ENCODE measurements around the gene GPER1.
"Not testable (repeated sequence)": the region's sequence is repeated elsewhere in the genome, so short reads cannot be mapped to it uniquely, and the experiment has no call there.

Gene GPER1

GRCh38 chr7:1123715-1124114 lies 35.8 kb downstream of the GPER1 start:
- no peak for DNase-seq

GRCh38 chr7:1124164-1124563 lies 36.3 kb downstream of the GPER1 start:
- no peak for DNase-seq

GRCh38 chr7:1124816-1125602 lies 37.1 kb downstream of the GPER1 start:
- DNase-seq = no peak

- DNase-seq = no peak
These were observed 37.7 kb downstream of the GPER1 start for GRCh38 chr7:1125603-1125969.

DNA sequence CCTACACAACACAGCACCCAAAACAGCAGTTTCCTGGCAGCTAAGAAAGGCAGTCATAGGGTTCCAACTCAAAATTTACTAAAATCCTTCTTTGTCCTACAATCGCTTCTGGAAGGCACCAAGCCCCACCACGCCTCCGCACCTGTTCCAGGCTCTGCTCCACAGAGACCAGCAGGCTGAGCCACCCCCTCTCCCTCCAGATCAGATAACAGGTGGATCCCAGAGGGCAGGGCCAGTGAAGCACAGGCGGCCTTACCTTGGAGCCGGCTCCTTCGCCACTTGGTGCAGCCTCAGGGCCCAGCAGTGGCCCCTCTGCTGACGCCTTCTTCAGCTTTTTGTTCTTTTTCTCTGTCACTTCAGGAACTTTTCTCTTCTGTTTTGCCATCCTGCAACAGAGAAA lies 39.1 kb downstream of the GPER1 start:
- no peak for DNase-seq

DNA sequence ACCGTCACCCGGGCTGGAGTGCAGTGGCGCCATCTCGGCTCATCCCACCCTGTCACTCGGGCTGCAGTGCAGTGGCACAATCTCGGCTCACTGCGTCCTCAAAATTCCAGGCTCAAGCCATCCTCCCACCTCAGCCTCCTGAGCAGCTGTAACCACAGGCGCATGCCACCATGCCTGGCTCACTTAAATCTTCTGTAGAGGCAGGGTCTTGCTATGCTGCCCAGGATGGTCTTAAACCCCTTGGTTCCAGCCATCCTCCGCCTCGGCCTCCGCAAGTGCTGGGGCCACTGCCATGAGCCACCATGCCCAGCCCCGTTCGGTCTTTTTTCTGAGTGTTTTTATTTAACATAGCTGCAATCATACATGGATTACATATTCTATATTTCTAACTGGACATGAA lies 41.5 kb downstream of the GPER1 start:
- DNase-seq = no peak

- DNase-seq = no peak
These were observed 42.4 kb downstream of the GPER1 start for GRCh38 chr7:1130021-1130990.

DNA sequence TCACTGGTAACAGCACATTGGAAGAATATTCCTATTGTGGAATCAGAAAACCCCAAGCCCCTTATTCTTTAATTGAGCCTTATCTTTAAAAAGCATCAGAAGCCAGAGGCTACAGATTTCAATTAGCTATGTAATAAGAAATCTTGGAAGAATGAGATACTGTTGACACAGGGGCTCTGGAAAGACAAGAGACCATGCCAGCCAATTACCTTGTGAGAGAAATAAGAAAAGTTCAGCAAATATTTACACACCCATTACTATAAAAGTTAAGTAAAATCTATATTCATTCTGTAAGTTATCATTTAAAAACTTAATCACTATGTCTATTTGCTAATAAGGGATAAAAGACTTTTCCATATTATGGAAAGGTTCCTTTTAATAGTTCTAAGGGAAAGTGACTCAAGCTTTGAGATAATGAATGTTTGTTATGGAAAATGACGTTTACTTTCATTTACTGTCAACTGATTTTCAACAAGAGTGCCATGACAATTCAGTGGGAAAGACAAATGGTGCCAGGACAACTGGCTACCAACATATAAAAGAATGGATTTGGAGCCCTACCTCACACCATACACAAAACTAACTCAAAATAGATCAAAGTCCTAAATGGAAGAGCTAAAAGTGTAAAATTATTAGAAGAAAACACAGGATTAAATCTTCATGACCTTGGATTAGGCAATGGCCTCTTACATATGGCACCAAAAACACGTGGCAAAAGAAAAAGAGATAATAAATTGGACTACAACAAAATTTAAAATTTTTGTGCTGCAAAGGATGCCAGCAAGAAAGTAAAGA lies 43.8 kb downstream of the GPER1 start:
- DNase-seq = no peak

GRCh38 chr7:1134951-1135350 lies 47.0 kb downstream of the GPER1 start:
- DNase-seq = no peak

DNA sequence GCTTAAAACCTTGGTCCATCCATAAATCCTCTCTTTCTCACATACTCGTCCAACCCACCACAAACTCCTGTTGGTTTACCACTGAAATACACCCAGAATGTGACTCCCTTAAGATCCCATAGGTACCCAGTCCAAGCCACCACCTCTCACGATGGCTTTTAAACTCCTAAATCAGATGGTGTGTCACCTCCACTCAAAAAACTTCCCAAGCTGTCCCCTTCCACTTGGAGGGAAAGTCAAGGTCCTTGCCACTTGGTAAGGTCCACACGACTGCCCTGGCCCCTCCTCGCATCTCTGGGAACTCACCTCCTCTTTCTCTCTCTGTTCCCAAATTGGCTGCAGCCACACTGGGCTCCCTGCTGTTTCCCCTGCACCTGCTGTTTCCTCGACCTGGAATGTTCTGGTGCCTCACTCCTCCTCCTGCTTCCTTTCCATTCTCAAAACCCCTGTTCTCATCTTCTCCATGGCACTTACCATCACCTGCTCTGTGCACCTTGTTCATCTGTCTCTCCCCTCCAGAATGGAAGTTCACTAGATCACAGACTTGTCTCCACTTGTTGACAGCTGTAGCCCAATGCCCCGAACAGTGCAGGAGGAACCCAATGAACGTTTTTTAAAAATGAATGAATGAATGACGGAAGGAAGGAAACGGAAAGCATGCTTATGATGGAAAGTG lies 49.1 kb downstream of the GPER1 start:
- DNase-seq = no peak

DNA sequence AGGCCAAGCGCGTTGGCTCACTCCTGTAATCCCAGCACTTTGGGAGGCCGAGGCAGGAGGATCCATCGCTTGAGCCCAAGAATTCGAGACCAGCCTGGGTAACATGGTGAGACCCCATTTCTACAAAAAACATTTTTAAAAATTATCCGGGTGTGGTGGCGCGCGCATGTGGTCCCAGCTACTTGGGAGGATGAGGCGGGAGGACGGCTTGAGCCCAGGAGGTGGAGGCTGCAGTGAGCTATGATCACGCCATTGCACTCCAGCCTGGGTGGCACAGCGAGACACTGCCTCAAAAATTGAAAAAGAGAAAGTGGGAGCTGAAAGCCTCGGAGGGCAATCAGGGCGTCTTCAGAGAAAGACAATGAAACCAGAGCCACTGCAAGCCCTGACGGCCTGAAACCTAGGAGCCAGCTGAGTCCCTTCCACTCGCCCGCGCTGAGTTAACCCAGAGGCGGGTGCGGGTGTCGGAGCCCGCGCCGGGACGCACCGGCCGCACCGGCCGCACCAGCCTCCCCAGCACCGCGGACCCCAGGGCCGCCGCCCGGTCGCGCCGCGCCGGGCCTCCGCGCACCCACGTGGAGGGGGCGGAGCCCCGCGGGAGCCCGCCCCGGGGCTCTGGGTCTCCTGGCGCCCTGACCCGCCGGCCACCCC lies 49.7 kb downstream of the GPER1 start:
- no peak for DNase-seq

- no peak for DNase-seq
These were observed 52.7 kb downstream of the GPER1 start for GRCh38 chr7:1140476-1141104.

- DNase-seq = no peak
These were observed 53.7 kb downstream of the GPER1 start for GRCh38 chr7:1141651-1142050.

GRCh38 chr7:1142051-1142635 lies 54.2 kb downstream of the GPER1 start:
- DNase-seq = no peak

DNA sequence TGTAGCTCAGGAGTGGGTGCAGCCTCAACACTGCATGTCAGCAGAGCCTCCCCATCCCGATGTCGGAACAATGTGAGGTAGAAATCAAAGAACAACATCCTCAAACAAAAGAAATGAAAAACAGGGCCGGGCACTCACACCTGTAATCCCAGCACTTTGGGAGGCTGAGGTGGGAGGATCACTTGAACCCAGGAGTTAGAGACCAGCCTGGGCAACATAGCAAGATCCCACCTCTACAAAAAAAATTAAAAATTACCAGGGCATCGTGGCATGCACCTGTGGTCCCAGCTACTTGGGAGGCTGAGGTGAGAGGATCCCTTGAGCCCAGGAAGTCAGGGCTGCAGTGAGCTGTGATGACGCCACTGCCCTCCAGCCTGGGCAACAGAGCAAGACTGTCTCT lies 55.1 kb downstream of the GPER1 start:
- not testable (repeated sequence) for DNase-seq

Data from NCI-H1105 (cell line).